PC-3 (cell line): ENCODE data around the gene OR6C70. TPM values are rescaled to one million over a fixed set of nuclear protein-coding genes. Genes with fewer than 3 reads are reported as not detected.
"Not testable (repeated sequence)": the region's sequence is repeated elsewhere in the genome, so short reads cannot be mapped to it uniquely, and the experiment has no call there.

Experiments
- ATAC-seq: fragments of 200-7000 bp; cut with Tn5 transposase; 2 replicates; pipeline ENCODE4 v1.9.1; 2020; ENCODE audit warnings: mild to moderate bottlenecking, moderate library complexity
- BruUV-seq: library from RNA; stranded (reverse); fragments of 400-500 nt; replicated peaks from 2 replicates; lab custom pipeline; 2021; lab: Mats Ljungman, UMichigan
- CTCF ChIA-PET: fragments of 300-600 bp; sonication (Branson Sonifier 250); formaldehyde crosslinking; loops from one replicate; lab custom pipeline; 2022; ENCODE audit warnings: antibody characterized with exemption; lab: Charles Lee
- POLR2A ChIA-PET: fragments of 300-600 bp; sonication (Branson Sonifier 250); formaldehyde crosslinking; loops from one replicate; lab custom pipeline; 2022; ENCODE audit warnings: antibody characterized with exemption; ENCODE audit not compliant: unreplicated experiment; lab: Charles Lee
- DNase-seq: peaks from one replicate; pipeline ENCODE4 v3.0.0-alpha.2; 2015
- H2AFZ ChIP-seq: fragments of 300-600 bp; sonication (generic); 2 replicates; pipeline ENCODE4 v1.6.0; 2016; ENCODE audit warnings: antibody characterized with exemption, low read length
- H3F3A ChIP-seq: fragments of 300-600 bp; sonication (generic); one replicate; pipeline ENCODE4 v1.6.0; 2017; ENCODE audit warnings: antibody characterized with exemption, low read length, control low read depth, mild to moderate bottlenecking; ENCODE audit not compliant: unreplicated experiment
- H3K27ac ChIP-seq: fragments of 300-600 bp; sonication (generic); 2 replicates; pipeline ENCODE4 v1.5.1; 2016; ENCODE audit warnings: mild to moderate bottlenecking, low read length
- H3K27me3 ChIP-seq: fragments of 300-600 bp; sonication (generic); 2 replicates; pipeline ENCODE4 v1.6.1; 2016; ENCODE audit warnings: low read length, mixed read lengths
- H3K36me3 ChIP-seq: fragments of 300-600 bp; sonication (generic); 2 replicates; pipeline ENCODE4 v1.6.1; 2016; ENCODE audit warnings: low read depth, mixed run types, low read length, mixed read lengths
- H3K4me1 ChIP-seq: fragments of 300-600 bp; sonication (generic); 2 replicates; pipeline ENCODE4 v1.5.1; 2016; ENCODE audit warnings: low read length; ENCODE audit not compliant: insufficient read depth
- H3K4me2 ChIP-seq: fragments of 300-600 bp; sonication (generic); 2 replicates; pipeline ENCODE4 v1.6.0; 2016; ENCODE audit warnings: low read length
- H3K4me3 ChIP-seq: fragments of 300-600 bp; sonication (generic); 2 replicates; pipeline ENCODE4 v1.5.1; 2016; ENCODE audit warnings: mild to moderate bottlenecking, low read length, mixed read lengths
- H3K79me2 ChIP-seq: fragments of 300-600 bp; sonication (generic); 2 replicates; pipeline ENCODE4 v1.6.1; 2017; ENCODE audit warnings: low read length, mixed read lengths
- H3K9ac ChIP-seq: fragments of 300-600 bp; sonication (generic); 2 replicates; pipeline ENCODE4 v1.6.0; 2016; ENCODE audit warnings: mild to moderate bottlenecking, low read length
- H3K9me2 ChIP-seq: fragments of 300-600 bp; sonication (generic); replicated peaks from 2 replicates; pipeline ENCODE4 v1.6.1; 2016; ENCODE audit warnings: mixed run types, low read length, mixed read lengths
- H3K9me3 ChIP-seq: fragments of 300-600 bp; sonication (generic); 2 replicates; pipeline ENCODE4 v1.6.1; 2016; ENCODE audit warnings: low read length, mixed read lengths
- H4K20me1 ChIP-seq: fragments of 300-600 bp; sonication (generic); 2 replicates; pipeline ENCODE4 v1.6.1; 2016; ENCODE audit warnings: low read length, mixed read lengths
- EZH2 ChIP-seq: fragments of 300-600 bp; sonication (generic); IDR thresholded peaks from one replicate; pipeline ENCODE4 v1.6.1; 2017; ENCODE audit warnings: antibody characterized with exemption, mild to moderate bottlenecking, low read length; ENCODE audit not compliant: unreplicated experiment
- EZH2phosphoT487 ChIP-seq: fragments of 300-600 bp; sonication (generic); IDR thresholded peaks from 2 replicates; pipeline ENCODE4 v1.6.1; 2018; ENCODE audit warnings: mild to moderate bottlenecking, antibody characterized with exemption, low read length, borderline replicate concordance
- intact Hi-C: fragments of 100-400 bp; cut with micrococcal nuclease; formaldehyde crosslinking; loops from 2 replicates; pipeline ENCODE4 v1.9.0; 2023
- total RNA-seq: library from RNA; depleted of rRNA; stranded (reverse); fragments of >200 nt; gene quantifications from 2 replicates; pipeline ENCODE4 v1.2.3, GENCODE V29; 2014
- TF ChIP-seq, protein P1 (sequence below): fragments of 300-600 bp; sonication (generic); conservative IDR thresholded peaks from 2 replicates; pipeline ENCODE4 v1.5.1; 2017; ENCODE audit warnings: antibody characterized with exemption, low read depth, mild to moderate bottlenecking, low read length

The OR6C70 gene
- total RNA-seq, 1 experiment from 2014 or later: not detected

DNA sequence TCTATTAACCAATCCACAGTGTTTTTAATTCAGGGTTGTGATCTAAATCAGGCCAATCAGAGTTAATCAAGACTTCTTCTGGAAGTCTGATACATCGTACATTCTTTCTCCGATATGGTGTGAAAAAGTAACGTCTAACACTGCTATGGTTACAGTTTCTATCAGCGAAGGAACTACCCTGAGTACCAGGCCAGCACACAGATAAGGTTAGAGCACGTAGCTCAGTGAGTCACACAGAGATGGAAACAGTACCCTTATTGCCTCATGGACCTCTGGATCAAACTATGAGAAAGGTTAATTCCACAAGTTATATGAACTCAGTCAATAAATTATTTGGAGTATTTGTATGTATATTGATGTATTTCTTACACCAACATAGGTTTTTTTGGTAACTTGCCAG lies 25.6 kb upstream of the OR6C70 start:
- no peak for TF ChIP-seq EZH2phosphoT487
- no peak for TF ChIP-seq EZH2
- TF ChIP-seq, protein P1, sequence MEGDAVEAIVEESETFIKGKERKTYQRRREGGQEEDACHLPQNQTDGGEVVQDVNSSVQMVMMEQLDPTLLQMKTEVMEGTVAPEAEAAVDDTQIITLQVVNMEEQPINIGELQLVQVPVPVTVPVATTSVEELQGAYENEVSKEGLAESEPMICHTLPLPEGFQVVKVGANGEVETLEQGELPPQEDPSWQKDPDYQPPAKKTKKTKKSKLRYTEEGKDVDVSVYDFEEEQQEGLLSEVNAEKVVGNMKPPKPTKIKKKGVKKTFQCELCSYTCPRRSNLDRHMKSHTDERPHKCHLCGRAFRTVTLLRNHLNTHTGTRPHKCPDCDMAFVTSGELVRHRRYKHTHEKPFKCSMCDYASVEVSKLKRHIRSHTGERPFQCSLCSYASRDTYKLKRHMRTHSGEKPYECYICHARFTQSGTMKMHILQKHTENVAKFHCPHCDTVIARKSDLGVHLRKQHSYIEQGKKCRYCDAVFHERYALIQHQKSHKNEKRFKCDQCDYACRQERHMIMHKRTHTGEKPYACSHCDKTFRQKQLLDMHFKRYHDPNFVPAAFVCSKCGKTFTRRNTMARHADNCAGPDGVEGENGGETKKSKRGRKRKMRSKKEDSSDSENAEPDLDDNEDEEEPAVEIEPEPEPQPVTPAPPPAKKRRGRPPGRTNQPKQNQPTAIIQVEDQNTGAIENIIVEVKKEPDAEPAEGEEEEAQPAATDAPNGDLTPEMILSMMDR: no peak
- H3K9me2 ChIP-seq: no peaks in the 10 kb centered on the region
- no peaks in the 10 kb centered on the region for H4K20me1 ChIP-seq
- H3K4me3 ChIP-seq: no peak overlapping the region
- H3K27ac ChIP-seq: no peak overlapping the region
- H3F3A ChIP-seq: no peaks in the 10 kb centered on the region
- peaks cover 34% of the 10 kb centered on the region for H3K27me3 ChIP-seq
- no peak overlapping the region for H2AFZ ChIP-seq
- H3K4me1 ChIP-seq: no peaks in the 10 kb centered on the region
- POLR2A ChIA-PET: no interaction called here
- no peak for DNase-seq
- H3K36me3 ChIP-seq: no peaks in the 10 kb centered on the region
- BruUV-seq: no TSS peak
- H3K9me3 ChIP-seq: no peaks in the 10 kb centered on the region
- intact Hi-C loops: no loop called here
- H3K9ac ChIP-seq: no peak overlapping the region
- no peaks in the 10 kb centered on the region for H3K79me2 ChIP-seq
- H3K4me2 ChIP-seq: no peak overlapping the region
- ATAC-seq: no peak
- CTCF ChIA-PET: no interaction called here

DNA sequence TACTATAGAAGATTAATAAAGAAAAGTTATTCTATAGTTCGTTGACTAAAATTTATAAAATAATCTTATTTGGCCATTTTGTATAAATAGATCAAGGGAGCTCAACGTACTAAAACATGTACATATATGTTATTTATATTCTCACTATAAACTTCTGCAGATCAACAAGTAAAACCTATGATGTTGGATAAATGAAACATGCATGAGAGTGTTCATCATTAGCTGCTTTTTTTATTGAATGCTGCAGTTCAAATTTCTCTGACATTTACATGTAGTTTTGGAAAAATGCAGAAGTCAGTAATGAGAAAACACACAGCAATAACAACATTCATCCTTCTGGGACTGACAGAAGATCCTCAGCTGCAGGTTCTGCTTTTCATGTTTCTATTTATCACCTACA lies 22.1 kb upstream of the OR6C70 start, which contains the start of gene OR6C68:
Gene OR6C68, plus strand, starts transcription at position 301 of the 400 bp plus-strand sequence. Its CDS starts 0 bp downstream, at position 301.
- TF ChIP-seq EZH2: no peak
- TF ChIP-seq, protein P1: no peak
- no peak for TF ChIP-seq EZH2phosphoT487
- intact Hi-C loops: no loop called here
- ChIA-PET POLR2A (no interaction called here), CTCF (interaction anchor here (0.6 kb wide), 1 partner anchor 357 kb away, joined by 3 read pairs; no protein-coding TSS in a partner anchor)
- Histone ChIP-seq H3K36me3 (no peaks in the 10 kb centered on the region), H2AFZ (no peak within 1 kb of the TSS), H3K4me2 (no peak within 1 kb of the TSS), H3F3A (no peaks in the 10 kb centered on the region), H3K27me3 (peaks cover 5% of the 10 kb centered on the region), H4K20me1 (no peaks in the 10 kb centered on the region), H3K79me2 (no peaks in the 10 kb centered on the region), H3K27ac (no peak within 1 kb of the TSS), H3K4me3 (no peak within 1 kb of the TSS), H3K9me2 (no peaks in the 10 kb centered on the region), H3K4me1 (no peaks in the 10 kb centered on the region), H3K9me3 (no peaks in the 10 kb centered on the region), H3K9ac (no peak within 1 kb of the TSS)
- DNase-seq (no peak), ATAC-seq (no peak)
- BruUV-seq: no TSS peak

DNA sequence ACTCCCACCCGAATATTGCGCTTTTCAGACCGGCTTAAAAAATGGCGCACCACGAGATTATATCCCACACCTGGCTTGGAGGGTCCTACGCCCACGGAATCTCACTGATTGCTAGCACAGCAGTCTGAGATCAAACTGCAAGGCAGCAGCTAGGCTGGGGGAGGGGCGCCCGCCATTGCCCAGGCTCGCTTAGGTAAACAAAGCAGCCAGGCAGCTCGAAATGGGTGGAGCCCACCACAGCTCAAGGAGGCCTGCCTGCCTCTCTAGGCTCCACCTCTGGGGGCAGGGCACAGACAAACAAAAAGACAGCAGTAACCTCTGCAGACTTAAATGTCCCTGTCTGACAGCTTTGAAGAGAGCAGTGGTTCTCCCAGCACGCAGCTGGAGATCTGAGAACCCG lies 14.3 kb upstream of the OR6C70 start:
- H3K79me2 ChIP-seq, POLR2A ChIA-PET, H3K36me3 ChIP-seq, H3F3A ChIP-seq, H3K4me1 ChIP-seq, CTCF ChIA-PET, ATAC-seq, H3K27ac ChIP-seq, H3K9me2 ChIP-seq, H3K4me2 ChIP-seq, H4K20me1 ChIP-seq, H2AFZ ChIP-seq, DNase-seq, BruUV-seq, H3K9me3 ChIP-seq, H3K4me3 ChIP-seq, intact Hi-C loops, H3K9ac ChIP-seq: not testable (repeated sequence)
- peaks cover 17% of the 10 kb centered on the region; the same call in 1 of the 2 replicates for H3K27me3 ChIP-seq

DNA sequence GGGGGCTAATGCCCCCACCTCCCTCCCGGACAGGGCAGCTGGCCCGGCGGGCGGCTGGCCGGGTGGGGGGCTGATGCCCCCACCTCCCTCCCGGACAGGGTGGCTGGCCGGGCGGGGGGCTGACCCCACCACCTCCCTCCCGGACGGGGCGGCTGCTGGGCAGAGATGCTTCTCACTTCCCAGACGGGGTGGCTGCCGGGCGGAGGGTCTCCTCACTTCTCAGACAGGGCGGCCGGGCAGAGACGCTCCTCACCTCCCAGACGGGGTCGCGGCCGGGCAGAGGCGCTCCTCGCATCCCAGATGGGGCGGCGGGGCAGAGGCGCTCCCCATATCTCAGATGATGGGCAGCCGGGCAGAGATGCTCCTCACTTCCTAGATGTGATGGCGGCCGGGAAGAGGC lies 9.2 kb upstream of the OR6C70 start:
- H3K4me1 ChIP-seq, H3K27ac ChIP-seq, H3K9me3 ChIP-seq, POLR2A ChIA-PET, H3K9me2 ChIP-seq, H3K4me2 ChIP-seq, BruUV-seq, H3K9ac ChIP-seq, H3K79me2 ChIP-seq, DNase-seq, CTCF ChIA-PET, ATAC-seq, H3K4me3 ChIP-seq, H4K20me1 ChIP-seq, H2AFZ ChIP-seq, intact Hi-C loops, H3K36me3 ChIP-seq, H3F3A ChIP-seq: not testable (repeated sequence)
- peaks cover 25% of the 10 kb centered on the region; the same call in 1 of the 2 replicates for H3K27me3 ChIP-seq
